ENCODE results near the gene GPR34.

GRCh38 chrX:41664908-41665307, 23.9 kb upstream of the GPR34 start:
- TF ChIP-seq EZH2 (IDR thresholded peaks at IDR 0.05; ENCODE audit: borderline replicate concordance) (no peak), EZH2phosphoT487 (IDR thresholded peaks at IDR 0.05; ENCODE audit: low read depth, severe bottlenecking, unreplicated experiment) (no peak), CTCF (IDR thresholded peaks at IDR 0.05; ENCODE audit: poor library complexity) (no peak)
